SK-N-DZ (cell line): ENCODE results near the gene TBC1D16.

ENCODE experiments used
- DNase-seq: peaks from one replicate; pipeline ENCODE4 v3.0.0-alpha.2; 2015; ENCODE audit warnings: low spot score

The TBC1D16 gene

DNA sequence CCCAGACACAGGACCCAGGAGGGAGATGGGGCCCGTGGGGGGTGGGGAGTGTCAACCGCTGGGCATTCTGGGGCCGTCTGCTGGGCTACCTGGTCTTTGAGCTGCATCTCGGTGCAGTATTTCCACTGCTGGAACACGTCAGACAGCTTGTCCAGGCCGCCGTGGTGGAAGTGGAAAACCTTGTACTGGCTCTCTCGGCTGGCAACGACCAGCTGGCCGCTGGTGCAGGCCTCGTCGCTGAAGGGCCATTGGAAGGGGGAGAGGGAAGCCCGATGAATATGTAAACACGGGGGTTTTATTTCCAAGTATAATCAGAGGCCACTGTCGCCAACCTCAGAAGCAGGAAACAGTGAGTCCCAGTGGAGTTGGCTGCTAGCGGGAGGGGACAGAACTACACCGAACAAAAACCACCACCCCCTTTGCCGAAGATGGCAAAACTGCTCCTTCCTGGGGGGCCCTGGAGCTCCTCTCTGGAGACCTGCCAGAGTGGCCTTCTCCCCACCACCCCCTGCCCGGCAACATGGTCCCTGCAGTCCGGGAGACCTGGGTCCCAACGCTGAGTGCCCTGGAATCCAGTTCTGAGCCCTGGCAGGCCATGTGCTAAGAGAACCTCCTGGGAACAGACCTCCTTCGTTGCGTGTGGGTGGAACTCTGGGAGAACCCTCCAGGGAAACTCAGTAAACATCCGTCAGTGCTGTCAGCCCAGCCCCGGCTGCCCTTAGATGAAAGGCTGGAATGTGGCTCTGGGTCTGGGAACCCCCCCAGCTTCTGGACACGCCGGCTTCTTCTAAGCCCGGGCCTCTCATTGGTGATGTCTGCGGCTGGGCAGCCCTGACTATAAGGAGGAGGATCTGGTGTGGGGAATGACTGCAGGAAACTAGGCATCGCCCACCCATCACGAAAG lies 84.1 kb downstream of the TBC1D16 start:
- peak; percentile 46 for DNase-seq

- no peak for DNase-seq
These were observed 84.9 kb downstream of the TBC1D16 start for GRCh38 chr17:79950751-79951150.

DNA sequence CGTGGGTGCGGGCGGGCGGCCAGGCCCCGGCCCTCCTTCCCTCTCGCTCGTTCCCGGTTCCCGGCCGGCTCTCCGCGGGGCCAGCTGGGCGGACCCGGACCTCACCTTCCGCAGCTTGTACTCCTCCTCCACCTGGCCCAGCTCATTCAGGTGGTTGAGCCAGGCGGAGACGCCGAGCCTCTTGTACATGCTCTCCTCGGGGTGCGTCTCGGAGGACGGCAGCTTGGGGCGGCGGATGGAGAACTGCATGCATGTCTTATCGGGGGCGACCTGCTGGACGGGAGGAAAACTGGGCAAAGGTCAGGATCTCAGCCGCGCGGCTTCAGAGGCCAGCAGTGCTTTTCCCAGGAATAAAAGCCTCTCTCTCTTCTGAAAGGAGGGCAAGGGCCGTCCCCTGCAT lies 85.4 kb downstream of the TBC1D16 start:
- no peak for DNase-seq

DNA sequence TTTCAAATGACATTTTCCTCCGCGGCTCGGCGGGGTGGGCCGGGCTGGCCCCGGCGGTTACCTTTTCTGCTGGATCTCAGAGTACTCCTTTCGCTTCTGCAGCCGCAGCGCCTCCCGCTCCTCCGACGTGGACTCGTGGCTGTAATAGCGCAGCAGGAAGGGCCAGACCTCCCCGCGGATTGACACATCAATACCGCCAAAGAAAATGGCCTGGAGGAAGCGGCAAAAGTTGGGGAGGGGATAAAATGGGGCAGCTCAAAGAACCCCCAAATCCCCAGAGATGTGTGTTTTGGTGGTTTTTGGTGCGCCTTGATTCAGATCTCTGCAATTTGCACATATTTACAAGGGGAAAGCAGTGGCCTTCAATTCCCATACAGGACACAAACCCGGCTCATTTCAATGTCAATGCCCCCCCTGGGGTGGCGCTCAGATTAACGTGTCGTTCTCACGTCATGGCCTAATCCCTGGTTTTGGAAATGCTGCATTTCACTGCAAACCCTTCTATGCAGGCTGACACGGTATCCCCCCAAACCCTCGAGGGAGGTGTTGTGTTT lies 85.9 kb downstream of the TBC1D16 start:
- DNase-seq = no peak

- no peak for DNase-seq
These were observed 86.6 kb downstream of the TBC1D16 start for GRCh38 chr17:79948945-79949655.

GRCh38 chr17:79948406-79948944 lies 87.2 kb downstream of the TBC1D16 start:
- no peak for DNase-seq

GRCh38 chr17:79947351-79948031 lies 88.2 kb downstream of the TBC1D16 start:
- no peak for DNase-seq

- DNase-seq = no peak
These were observed 89.1 kb downstream of the TBC1D16 start for GRCh38 chr17:79946352-79947231.

DNA sequence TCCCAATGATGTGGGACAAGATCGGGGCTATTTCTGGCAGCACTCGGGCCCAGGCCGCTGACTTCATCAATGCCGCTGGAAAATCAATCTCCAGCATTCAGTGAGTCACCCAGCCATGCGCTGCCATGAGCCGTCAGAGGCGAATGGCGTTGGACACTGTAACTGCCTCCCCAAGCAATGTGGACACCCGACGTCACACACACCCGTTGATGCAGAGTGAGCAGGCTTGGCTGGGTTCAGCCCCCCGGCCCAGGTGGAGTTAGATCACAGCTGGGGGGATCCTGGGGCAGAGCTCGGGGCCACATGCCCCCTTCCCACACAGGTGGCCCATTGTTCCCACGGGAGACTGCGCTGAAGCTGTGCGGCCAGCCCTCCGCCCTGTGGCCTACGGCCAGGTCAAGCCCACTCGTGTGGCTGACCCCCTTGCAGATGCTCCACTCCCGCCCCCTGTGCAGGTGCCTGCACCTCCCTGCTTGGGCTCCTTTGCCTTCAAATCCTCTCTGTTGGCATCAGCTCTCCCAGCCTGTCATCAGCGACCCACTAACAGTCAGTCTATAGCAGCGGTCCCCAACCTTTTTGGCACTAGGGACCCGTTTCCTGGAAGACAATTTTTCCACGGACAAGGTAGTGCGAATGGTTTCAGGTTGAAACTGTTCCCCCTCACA lies 89.9 kb downstream of the TBC1D16 start:
- DNase-seq = no peak

GRCh38 chr17:79944821-79945391 lies 90.8 kb downstream of the TBC1D16 start:
- DNase-seq = no peak

GRCh38 chr17:79944251-79944812 lies 91.3 kb downstream of the TBC1D16 start:
- peak; percentile 78 for DNase-seq

GRCh38 chr17:79943347-79944241 lies 92.1 kb downstream of the TBC1D16 start:
- no peak for DNase-seq

DNA sequence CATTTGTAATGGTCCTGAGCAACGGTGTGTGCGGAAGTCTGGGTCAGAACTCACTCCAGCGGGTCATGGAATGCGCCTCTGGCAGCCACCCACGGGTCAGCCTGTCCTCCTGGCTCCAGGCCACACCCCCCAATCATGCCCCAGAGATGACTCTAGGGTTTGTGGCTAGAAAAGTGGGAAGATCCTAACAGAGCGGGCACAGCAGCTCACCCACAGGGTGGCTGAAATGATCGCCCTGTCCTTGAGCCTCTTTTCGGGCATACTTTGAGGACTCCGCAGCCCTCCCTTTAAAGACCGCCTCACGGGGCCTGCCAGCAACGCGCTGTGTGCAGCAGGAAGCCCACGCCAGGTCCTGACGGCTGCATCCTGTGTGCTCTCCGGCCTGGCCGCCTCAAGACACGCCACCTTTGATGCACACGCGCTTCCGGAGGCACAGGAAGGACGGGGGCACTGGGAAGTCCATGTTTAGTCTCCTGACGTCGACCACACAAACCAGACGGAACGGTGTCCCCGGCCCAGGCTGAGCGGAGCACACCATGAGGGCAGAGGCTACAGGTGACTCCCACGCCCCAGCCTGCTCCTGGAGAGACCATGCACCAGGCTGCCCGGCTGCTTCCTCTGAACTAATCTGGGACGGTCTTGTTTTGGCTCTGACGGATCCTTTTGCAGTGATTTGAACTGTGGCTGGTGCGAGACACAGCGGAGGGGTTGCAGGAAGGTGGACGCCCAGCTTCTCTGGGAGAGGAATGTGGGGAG lies 92.9 kb downstream of the TBC1D16 start:
- DNase-seq = no peak

- DNase-seq = no peak
These were observed 93.7 kb downstream of the TBC1D16 start for GRCh38 chr17:79942011-79942405.

GRCh38 chr17:79941088-79942010 lies 94.3 kb downstream of the TBC1D16 start:
- DNase-seq = no peak

DNA sequence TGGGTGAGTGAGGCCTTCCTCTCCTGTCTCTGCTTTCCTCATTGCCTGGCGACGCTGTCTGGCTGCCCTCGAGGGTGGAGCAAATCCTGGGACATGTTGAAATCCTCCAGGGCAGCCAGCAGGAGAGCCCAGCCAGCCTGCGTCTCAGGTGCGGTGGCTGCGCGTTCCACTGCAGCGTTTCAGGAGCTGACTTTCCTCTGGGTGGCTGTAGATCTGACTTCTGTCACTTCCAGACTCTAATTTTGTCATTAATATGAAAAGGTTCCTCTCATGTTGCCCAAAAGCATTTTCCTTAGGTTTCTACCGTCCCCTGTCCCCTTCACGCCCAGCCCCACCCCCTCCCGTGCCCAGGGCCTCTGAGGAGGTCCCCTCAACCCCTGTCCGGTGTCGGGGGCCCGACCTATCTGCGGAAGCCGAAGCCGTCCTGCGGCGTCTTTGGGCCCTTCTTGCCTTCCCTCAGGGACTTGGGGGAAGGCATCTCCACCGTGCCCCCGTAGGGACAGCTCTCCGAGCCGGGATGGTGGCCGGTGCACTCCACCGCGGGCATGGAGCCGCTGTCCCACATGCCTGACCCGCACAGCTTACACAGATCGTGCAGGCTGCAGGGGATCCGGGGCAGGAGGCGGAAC lies 95.1 kb downstream of the TBC1D16 start:
- no peak for DNase-seq
